Urinary bladder (tissue), 4 donors: ENCODE data around the gene FBRSL1. TPM values are rescaled to one million over a fixed set of nuclear protein-coding genes. Genes with fewer than 3 reads are reported as not detected.

ENCODE experiments used
- DNase-seq: peaks from one replicate; pipeline ENCODE4 v3.0.0-alpha.2; 2015; ENCODE audit errors: extremely low spot score
- H3K27ac ChIP-seq: one replicate; pipeline ENCODE4 v1.5.1; 2013; ENCODE audit warnings: low read depth, mild to moderate bottlenecking, moderate library complexity
- H3K36me3 ChIP-seq: one replicate; pipeline ENCODE4 v1.6.1; 2013; ENCODE audit warnings: mild to moderate bottlenecking, moderate library complexity; ENCODE audit not compliant: insufficient read depth
- H3K4me1 ChIP-seq: one replicate; pipeline ENCODE4 v1.6.1; 2013; ENCODE audit warnings: mild to moderate bottlenecking, moderate library complexity; ENCODE audit not compliant: insufficient read depth
- H3K4me3 ChIP-seq: one replicate; pipeline ENCODE4 v1.5.1; 2013; ENCODE audit warnings: low read depth, low read length
- WGBS: extraction: QIAGEN DNeasy Blood & Tissue Kit; methylation state at CpG from one replicate; pipeline ENCODE4 v1.1.7; 2013; 5-methylcytosine and 5-hydroxymethylcytosine counted together
- polyA plus RNA-seq: library from polyadenylated mRNA; stranded (reverse); fragments of 200-250 nt; gene quantifications from one replicate; pipeline ENCODE4 v1.2.3, GENCODE V29; 2013
- total RNA-seq: library from RNA; depleted of rRNA; stranded (reverse); fragments of >200 nt; gene quantifications from one replicate; pipeline ENCODE4 v1.2.3, GENCODE V29; 2014
- donor health status: healthy with polysubstance abuse.
- donor health status: healthy.

FBRSL1 gene
- total and polyA plus RNA-seq, 2 donors: 4.0 to 46.1 TPM

DNA sequence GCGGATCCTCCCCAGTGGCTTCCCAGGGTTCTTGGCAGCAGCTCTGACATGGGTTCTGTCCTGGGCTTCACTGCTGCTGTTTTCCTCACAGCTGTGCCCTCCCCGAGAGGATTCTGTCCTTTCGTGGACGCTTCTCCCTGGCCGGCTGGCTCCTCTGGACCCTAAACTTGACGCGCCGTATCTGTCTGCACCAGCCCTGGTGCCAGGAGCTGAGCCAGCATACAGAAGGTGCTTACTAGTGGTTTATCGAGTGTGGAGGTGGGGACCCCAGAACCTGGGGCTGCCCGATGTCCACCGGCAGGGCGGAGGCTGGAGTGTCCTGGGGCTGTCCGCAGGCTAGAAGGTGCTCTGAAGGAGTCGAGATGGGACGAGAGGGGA, 17.2 kb downstream of the FBRSL1 start:
- Histone ChIP-seq H3K4me1 (peaks cover 3% of the 10 kb centered on the region), H3K4me3 (no peak overlapping the region), H3K36me3 (peaks cover 3% of the 10 kb centered on the region), H3K27ac (no peak overlapping the region)
- 62% methylated on average over 15 of the region's 15 CpGs for WGBS
- DNase-seq: no peak

GRCh38 chr12:132507656-132508490, 17.9 kb downstream of the FBRSL1 start:
- Histone ChIP-seq H3K4me1 (peaks cover 3% of the 10 kb centered on the region), H3K27ac (no peak overlapping the region)

GRCh38 chr12:132508491-132508740, 18.5 kb downstream of the FBRSL1 start:
- no peak overlapping the region for H3K4me3 ChIP-seq
- H3K27ac ChIP-seq: no peak overlapping the region
- peaks cover 3% of the 10 kb centered on the region for H3K36me3 ChIP-seq
- no peak for DNase-seq
- 92% methylated on average over 16 of the region's 16 CpGs for WGBS
- H3K4me1 ChIP-seq: peaks cover 3% of the 10 kb centered on the region

More at GRCh38 chr12:132507656-132508490, 17.9 kb downstream of the FBRSL1 start:
- Histone ChIP-seq H3K4me3 (no peak overlapping the region), H3K36me3 (peaks cover 3% of the 10 kb centered on the region)
- no peak for DNase-seq
- WGBS: 88% methylated on average over 31 of the region's 31 CpGs

DNA sequence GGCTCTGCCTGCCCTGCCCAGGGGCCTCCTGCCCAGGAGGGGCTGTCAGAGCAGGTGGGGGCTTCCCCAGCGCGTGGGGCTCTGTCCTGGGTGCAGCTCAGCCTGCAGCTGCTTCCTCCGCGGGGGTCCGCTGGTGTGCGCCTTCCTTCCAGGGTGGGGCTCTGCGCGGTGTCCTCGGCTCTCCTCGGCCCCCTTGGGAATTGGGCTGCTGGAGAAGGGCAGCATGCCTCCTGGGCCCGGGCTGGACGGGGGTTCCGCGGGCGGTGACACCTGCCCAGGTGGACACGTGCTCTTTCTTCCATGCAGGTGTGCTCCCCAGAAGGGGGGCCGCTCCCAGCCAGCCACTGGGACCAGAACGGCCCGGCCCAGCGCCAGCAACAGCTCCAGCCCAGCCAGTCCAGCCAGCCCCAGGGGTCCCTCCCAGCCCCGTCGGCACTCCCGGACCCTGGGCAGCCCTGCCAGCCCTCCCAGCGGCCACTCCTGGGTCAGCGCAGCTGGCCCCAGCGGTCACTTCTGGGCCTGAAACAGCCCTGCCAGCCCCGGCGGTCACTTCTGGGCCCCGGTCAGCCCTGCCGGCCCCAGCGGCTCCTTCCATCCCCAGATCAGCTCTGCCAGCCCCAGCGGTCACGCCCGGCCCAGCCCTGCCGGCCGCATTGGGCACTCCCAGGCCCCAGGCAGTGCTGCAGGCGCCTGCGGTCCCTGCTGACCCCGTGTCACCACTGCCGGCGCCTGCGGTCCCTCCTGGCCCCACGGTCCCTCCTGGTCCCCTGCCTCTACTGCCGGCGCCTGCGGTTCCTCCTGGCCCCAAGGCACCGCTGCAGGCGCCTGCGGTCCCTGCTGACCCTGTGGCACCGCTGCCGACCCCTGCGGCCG, 19.1 kb downstream of the FBRSL1 start:
- peaks cover 3% of the 10 kb centered on the region for H3K4me1 ChIP-seq
- 96% methylated on average over 53 of the region's 53 CpGs for WGBS
- H3K36me3 ChIP-seq: peaks cover 3% of the 10 kb centered on the region
- no peak overlapping the region for H3K27ac ChIP-seq
- no peak for DNase-seq
- no peak overlapping the region for H3K4me3 ChIP-seq

- Histone ChIP-seq H3K36me3 (peaks cover 3% of the 10 kb centered on the region), H3K4me3 (no peak overlapping the region), H3K27ac (no peak overlapping the region), H3K4me1 (peaks cover 3% of the 10 kb centered on the region)
- 94% methylated on average over 33 of the region's 33 CpGs for WGBS
- no peak for DNase-seq
These were observed 20.3 kb downstream of the FBRSL1 start for GRCh38 chr12:132510111-132510724.

DNA sequence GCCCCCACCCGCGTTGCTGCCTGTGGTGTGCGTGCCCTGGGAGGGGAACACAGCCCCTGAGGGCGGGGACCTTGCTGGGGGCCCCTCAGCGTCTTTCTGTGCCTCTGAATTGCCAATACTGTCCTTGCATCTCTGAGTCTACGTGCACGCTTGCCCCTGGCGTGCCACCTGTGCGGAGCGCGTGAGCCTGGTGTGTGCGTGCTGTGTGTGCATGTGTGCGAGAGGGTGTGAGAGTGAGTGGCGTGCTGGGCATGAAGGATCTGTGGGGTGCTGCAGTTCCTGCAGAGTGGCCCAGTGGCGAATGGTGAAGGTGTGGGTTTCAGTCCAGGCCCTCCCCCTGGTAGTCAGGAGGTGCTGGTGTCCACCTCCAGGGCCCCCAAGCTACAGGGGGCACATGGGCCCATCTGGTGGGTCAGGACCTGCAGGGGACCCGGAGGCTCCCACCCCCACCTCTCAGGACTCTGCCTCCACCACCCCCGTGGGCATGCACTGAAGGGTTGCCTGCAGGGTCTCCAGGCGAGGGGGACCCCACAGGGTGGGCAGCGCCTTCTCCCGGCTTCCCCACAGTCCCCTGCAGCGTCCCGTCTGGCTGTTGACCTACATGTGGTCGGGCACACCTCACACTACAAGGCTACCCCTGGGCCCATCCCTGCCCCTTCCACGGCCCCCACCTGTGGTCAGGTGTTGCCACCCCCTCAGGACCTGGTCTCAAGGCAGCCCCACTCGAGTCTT, 21.0 kb downstream of the FBRSL1 start:
- no peak overlapping the region for H3K27ac ChIP-seq
- H3K36me3 ChIP-seq: peaks cover 3% of the 10 kb centered on the region
- H3K4me3 ChIP-seq: no peak overlapping the region
- WGBS: 93% methylated on average over 25 of the region's 25 CpGs
- no peak for DNase-seq
- H3K4me1 ChIP-seq: no peaks in the 10 kb centered on the region

GRCh38 chr12:132511516-132512196, 21.7 kb downstream of the FBRSL1 start:
- DNase-seq: no peak
- 82% methylated on average over 19 of the region's 19 CpGs for WGBS
- peaks cover 3% of the 10 kb centered on the region for H3K36me3 ChIP-seq

GRCh38 chr12:132512197-132513069, 22.5 kb downstream of the FBRSL1 start:
- H3K36me3 ChIP-seq: peaks cover 3% of the 10 kb centered on the region
- no peak for DNase-seq
- H3K4me1 ChIP-seq: no peaks in the 10 kb centered on the region
- 79% methylated on average over 28 of the region's 28 CpGs for WGBS
- H3K4me3 ChIP-seq: no peak overlapping the region
- H3K27ac ChIP-seq: no peak overlapping the region

More at GRCh38 chr12:132511516-132512196, 21.7 kb downstream of the FBRSL1 start:
- no peaks in the 10 kb centered on the region for H3K4me1 ChIP-seq
- H3K27ac ChIP-seq: no peak overlapping the region
- no peak overlapping the region for H3K4me3 ChIP-seq

DNA sequence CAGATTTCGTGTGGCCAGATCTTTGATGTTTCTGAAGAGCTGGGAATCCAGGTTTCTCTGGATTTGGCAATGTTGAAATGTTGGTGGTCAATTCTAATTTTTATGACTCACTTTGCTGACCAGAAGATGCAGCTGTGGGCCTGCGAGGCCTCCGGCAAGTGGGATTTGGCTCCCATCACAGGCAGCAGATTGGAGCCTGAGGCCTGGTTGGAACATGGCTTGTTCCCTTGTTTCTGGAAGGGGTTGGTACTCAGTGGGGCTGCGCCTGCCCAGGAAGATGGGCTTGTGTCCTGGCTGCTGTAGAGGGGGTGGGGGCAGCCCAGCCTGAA, 23.1 kb downstream of the FBRSL1 start:
- 73% methylated on average over 4 of the region's 4 CpGs for WGBS
- no peak for DNase-seq
- no peak overlapping the region for H3K4me3 ChIP-seq
- no peaks in the 10 kb centered on the region for H3K4me1 ChIP-seq
- peaks cover 3% of the 10 kb centered on the region for H3K36me3 ChIP-seq
- H3K27ac ChIP-seq: no peak overlapping the region

- DNase-seq: no peak
- 76% methylated on average over 24 of the region's 24 CpGs for WGBS
- Histone ChIP-seq H3K27ac (no peak overlapping the region), H3K36me3 (peaks cover 3% of the 10 kb centered on the region), H3K4me3 (no peak overlapping the region), H3K4me1 (no peaks in the 10 kb centered on the region)
These were observed 23.6 kb downstream of the FBRSL1 start for GRCh38 chr12:132513458-132514135.

- no peak for DNase-seq
- peaks cover 3% of the 10 kb centered on the region for H3K36me3 ChIP-seq
- WGBS: 88% methylated on average over 17 of the region's 17 CpGs
- no peaks in the 10 kb centered on the region for H3K4me1 ChIP-seq
- H3K27ac ChIP-seq: no peak overlapping the region
- no peak overlapping the region for H3K4me3 ChIP-seq
These were observed 24.4 kb downstream of the FBRSL1 start for GRCh38 chr12:132514216-132514820.
